Measurements from ENCODE around the gene GNG8. TPM values are rescaled to one million over a fixed set of nuclear protein-coding genes. Genes with fewer than 3 reads are reported as not detected.
A peak's percentile ranks its signal among the peaks of the same experiment; 100 is the strongest.

The GNG8 gene
- total and polyA plus RNA-seq, 2 of the 13 experiments (the other 11 are each of a cell fraction or from before 2014, with no cell fraction given): not detected

GRCh38 chr19:46661735-46662592, 26.0 kb upstream of the GNG8 start (continued):
- peak; percentile 94 for TF ChIP-seq CTCF (CRISPR knock-in tag; IDR thresholded peaks at IDR 0.05)
- TF ChIP-seq PAX8 (CRISPR knock-in tag; IDR thresholded peaks at IDR 0.05; ENCODE audit: borderline replicate concordance): no peak
- no peak for TF ChIP-seq ZNF276 (CRISPR knock-in tag; IDR thresholded peaks at IDR 0.05; ENCODE audit: low read depth)
- TF ChIP-seq RBAK (CRISPR knock-in tag; IDR thresholded peaks at IDR 0.05): no peak
- TF ChIP-seq ZBTB10 (CRISPR knock-in tag; IDR thresholded peaks at IDR 0.05; ENCODE audit: borderline replicate concordance): no peak
- TF ChIP-seq ZNF788 (CRISPR knock-in tag; IDR thresholded peaks at IDR 0.05; ENCODE audit: borderline replicate concordance): no peak
- TF ChIP-seq ZNF761 (CRISPR knock-in tag; conservative IDR thresholded peaks at IDR 0.05): no peak
- no peak for TF ChIP-seq ZBTB2 (CRISPR knock-in tag; IDR thresholded peaks at IDR 0.05; ENCODE audit: low read depth)
- TF ChIP-seq ZFAT (CRISPR knock-in tag; conservative IDR thresholded peaks at IDR 0.05): no peak
- no peak for TF ChIP-seq ZNF510 (CRISPR knock-in tag; IDR thresholded peaks at IDR 0.05; ENCODE audit: low read depth)
- TF ChIP-seq ZNF350 (CRISPR knock-in tag; IDR thresholded peaks at IDR 0.05; ENCODE audit: borderline replicate concordance, low read depth): 0 out of 2 replicates have a peak, but pooled peaks have one; percentile 44
- TF ChIP-seq ZNF430 (CRISPR knock-in tag; IDR thresholded peaks at IDR 0.05): no peak
- TF ChIP-seq MEIS2 (CRISPR knock-in tag; IDR thresholded peaks at IDR 0.05): peak; percentile 24; the same call in 1 of the 2 replicates
- TF ChIP-seq CCDC6 (CRISPR knock-in tag; IDR thresholded peaks at IDR 0.05): no peak
- TF ChIP-seq RFX3 (CRISPR knock-in tag; IDR thresholded peaks at IDR 0.05): no peak
- 0 out of 2 replicates have a peak, but pooled peaks have one; percentile 34 for TF ChIP-seq BHLHE40 (IDR thresholded peaks at IDR 0.05; ENCODE audit: low read length)
- TF ChIP-seq ZNF629 (CRISPR knock-in tag; conservative IDR thresholded peaks at IDR 0.05): no peak
- TF ChIP-seq ETS1 (CRISPR knock-in tag; IDR thresholded peaks at IDR 0.05): no peak
